ENCODE data around the gene IST1.
A peak's percentile ranks its signal among the peaks of the same experiment; 100 is the strongest.
"Not testable (repeated sequence)": the region's sequence is repeated elsewhere in the genome, so short reads cannot be mapped to it uniquely, and the experiment has no call there.

IST1 gene

GRCh38 chr16:71894921-71895678 is at the start of gene IST1:
Gene IST1 (plus strand): TSS chr16:71895531. CDS start chr16:71915641, 20,110 bp downstream.
- peak; percentile 98 for DNase-seq (ENCODE audit: low spot score)

- DNase-seq (ENCODE audit: low spot score), result peak; percentile 91
Measured at GRCh38 chr16:71845639-71846430, 49.5 kb upstream of the IST1 start, which contains the start of gene ATXN1L. Gene ATXN1L (plus strand): TSS chr16:71845976. CDS start chr16:71849741, 3,765 bp downstream.

GRCh38 chr16:71846431-71846830 is 48.9 kb upstream of the IST1 start:
- DNase-seq (ENCODE audit: low spot score), result no peak

GRCh38 chr16:71847096-71847495 is 48.2 kb upstream of the IST1 start:
- DNase-seq (ENCODE audit: low spot score), result no peak

GRCh38 chr16:71848622-71849021 is 46.7 kb upstream of the IST1 start:
- DNase-seq (ENCODE audit: low spot score), result no peak

- DNase-seq (ENCODE audit: low spot score), result no peak
Measured at GRCh38 chr16:71851746-71852145, 43.6 kb upstream of the IST1 start.

- no peak for DNase-seq (ENCODE audit: low spot score)
Measured at GRCh38 chr16:71852158-71852557, 43.2 kb upstream of the IST1 start.

GRCh38 chr16:71852561-71852960 is 42.8 kb upstream of the IST1 start:
- DNase-seq (ENCODE audit: low spot score), result no peak

- DNase-seq (ENCODE audit: low spot score), result no peak
Measured at GRCh38 chr16:71853413-71853812, 41.9 kb upstream of the IST1 start.

- no peak for DNase-seq (ENCODE audit: low spot score)
Measured at GRCh38 chr16:71854369-71854948, 40.9 kb upstream of the IST1 start.

- no peak for DNase-seq (ENCODE audit: low spot score)
Measured at GRCh38 chr16:71855937-71856662, 39.2 kb upstream of the IST1 start.

- no peak for DNase-seq (ENCODE audit: low spot score)
Measured at GRCh38 chr16:71859762-71860521, 35.4 kb upstream of the IST1 start.

- no peak for DNase-seq (ENCODE audit: low spot score)
Measured at GRCh38 chr16:71863995-71864394, 31.3 kb upstream of the IST1 start.

- DNase-seq (ENCODE audit: low spot score), result no peak
Measured at GRCh38 chr16:71865173-71865863, 30.0 kb upstream of the IST1 start.

GRCh38 chr16:71867175-71867574 is 28.2 kb upstream of the IST1 start:
- DNase-seq (ENCODE audit: low spot score), result not testable (repeated sequence)

GRCh38 chr16:71867939-71868338 is 27.4 kb upstream of the IST1 start:
- DNase-seq (ENCODE audit: low spot score), result no peak

GRCh38 chr16:71869089-71869488 is 26.2 kb upstream of the IST1 start:
- DNase-seq (ENCODE audit: low spot score), result no peak

GRCh38 chr16:71870818-71871217 is 24.5 kb upstream of the IST1 start:
- DNase-seq (ENCODE audit: low spot score), result no peak

GRCh38 chr16:71873199-71873598 is 22.1 kb upstream of the IST1 start:
- DNase-seq (ENCODE audit: low spot score), result no peak

- no peak for DNase-seq (ENCODE audit: low spot score)
Measured at GRCh38 chr16:71878911-71879310, 16.4 kb upstream of the IST1 start.

GRCh38 chr16:71880176-71880575 is 15.2 kb upstream of the IST1 start:
- no peak for DNase-seq (ENCODE audit: low spot score)
